Glomerular endothelial cell (primary cell): Measurements from ENCODE around the gene ARHGAP6. TPM values are rescaled to one million over a fixed set of nuclear protein-coding genes. Genes with fewer than 3 reads are reported as not detected.

Source experiments
- total RNA-seq: library from RNA; depleted of rRNA; stranded (reverse); fragments of >200 nt; gene quantifications from 2 replicates; pipeline ENCODE4 v1.2.3, GENCODE V29; 2015

The ARHGAP6 gene
- total RNA-seq, 1 donor from 2014 or later, result 1.7 TPM

Other genes with a start within 250 kb of the ARHGAP6 start
- gene MSL3, start 92.3 kb upstream of the ARHGAP6 start, total RNA-seq, result 32.2 and 39.3 TPM in 2 replicates